ENCODE results near the gene AMD1. TPM values are rescaled to one million over a fixed set of nuclear protein-coding genes. Genes with fewer than 3 reads are reported as not detected.
"Not testable (repeated sequence)": the region's sequence is repeated elsewhere in the genome, so short reads cannot be mapped to it uniquely, and the experiment has no call there.

Gene AMD1
- total RNA-seq, 1 donor from 2014 or later: 89.2 TPM

GRCh38 chr6:110877569-110877968, 3.0 kb downstream of the AMD1 start:
- DNase-seq (ENCODE audit: low read depth): no peak

DNA sequence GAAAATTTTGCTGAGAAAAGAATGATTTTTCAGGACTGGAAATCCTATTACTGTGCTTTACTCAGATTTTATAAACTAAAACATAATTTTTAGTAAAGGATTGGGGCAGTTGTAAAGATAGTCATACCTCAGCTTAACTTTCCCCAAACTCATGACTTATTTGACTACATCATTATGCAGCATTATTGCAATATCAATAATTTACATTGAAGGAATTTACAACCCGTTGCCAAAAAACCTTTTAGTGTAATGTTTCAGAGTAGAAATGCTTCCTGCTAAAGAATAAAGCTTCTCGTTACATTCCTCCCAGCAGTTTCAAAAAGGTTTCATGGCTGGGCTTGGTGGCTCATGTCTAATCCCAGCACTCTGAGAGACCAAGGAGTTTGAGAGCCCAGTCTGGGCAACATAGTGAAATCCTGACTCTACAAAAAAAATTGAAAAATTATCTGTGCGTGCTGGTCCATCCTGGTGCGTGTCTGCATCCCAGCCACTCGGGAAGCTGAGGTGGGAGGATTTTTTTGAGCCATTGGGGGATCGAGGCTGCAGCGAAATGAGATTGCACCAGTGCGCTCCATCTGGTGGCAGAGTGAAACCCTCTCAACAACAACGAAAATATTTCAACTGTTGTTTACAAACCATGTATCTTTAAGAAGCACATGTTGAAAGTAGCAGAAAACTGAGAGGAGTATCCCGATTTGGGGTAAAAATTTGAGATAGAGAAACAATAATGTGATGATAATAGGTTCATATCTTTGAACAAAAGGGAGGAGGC, 4.4 kb downstream of the AMD1 start:
- DNase-seq (ENCODE audit: low read depth): peak; percentile 46

GRCh38 chr6:110880651-110881050, 6.1 kb downstream of the AMD1 start:
- DNase-seq (ENCODE audit: low read depth): no peak

GRCh38 chr6:110881546-110882273, 7.1 kb downstream of the AMD1 start:
- DNase-seq (ENCODE audit: low read depth): no peak

DNA sequence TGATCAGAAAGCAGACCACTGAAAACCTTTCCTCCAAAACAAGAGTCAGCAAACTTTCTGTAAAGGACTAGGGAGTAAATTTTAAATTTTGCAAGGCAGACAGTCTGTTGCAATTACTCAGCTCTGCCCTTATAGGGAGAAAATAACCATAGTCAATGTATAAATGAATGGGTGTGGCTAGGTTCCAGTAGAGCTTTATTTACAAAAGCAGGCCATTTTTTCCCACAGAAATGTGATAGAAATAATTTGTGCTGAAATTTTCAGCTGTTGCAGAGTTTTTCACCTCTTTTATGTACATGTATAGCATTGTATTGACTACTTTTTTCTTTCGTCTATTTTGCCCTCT, 7.7 kb downstream of the AMD1 start:
- no peak for DNase-seq (ENCODE audit: low read depth)

- no peak for DNase-seq (ENCODE audit: low read depth)
These were observed 8.4 kb downstream of the AMD1 start for GRCh38 chr6:110882824-110883554.

DNA sequence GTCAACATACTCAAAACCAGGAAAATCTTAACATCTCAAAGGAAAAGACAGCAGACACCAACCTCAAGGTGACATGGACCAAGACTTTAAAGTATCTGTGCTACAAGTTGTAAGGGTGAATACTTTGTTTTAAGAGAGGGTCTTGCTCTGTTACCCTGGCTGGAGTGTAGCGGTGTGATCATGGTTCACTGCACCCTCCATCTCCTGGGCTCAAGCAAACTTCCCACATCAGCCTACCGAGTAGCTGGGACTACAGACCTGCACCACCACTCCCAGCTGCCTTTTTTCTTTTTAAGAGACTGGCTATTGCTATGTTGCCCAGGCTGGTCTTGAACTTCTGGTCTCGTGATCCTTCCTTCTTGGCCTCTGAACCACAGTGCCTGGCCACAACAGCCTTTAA, 9.7 kb downstream of the AMD1 start:
- no peak for DNase-seq (ENCODE audit: low read depth)

DNA sequence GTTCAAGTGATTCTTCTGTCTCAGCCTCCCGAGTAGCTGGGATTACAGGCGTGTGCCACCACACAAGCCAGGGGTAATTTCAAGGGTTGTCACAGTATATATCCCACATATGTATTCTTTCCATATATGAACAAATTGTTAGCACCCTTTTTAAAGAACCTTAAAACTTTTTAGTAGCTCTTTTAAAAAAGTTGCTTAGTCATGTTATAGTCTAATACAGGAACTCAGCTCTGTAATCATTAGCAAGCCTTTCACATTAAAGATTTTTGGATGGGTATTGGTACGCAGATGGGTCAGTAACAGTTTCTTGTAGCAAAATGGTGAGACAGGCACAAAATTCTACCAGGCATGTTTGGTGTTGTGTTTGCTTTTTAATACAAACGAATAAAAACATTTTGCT, 10.9 kb downstream of the AMD1 start:
- no peak for DNase-seq (ENCODE audit: low read depth)

DNA sequence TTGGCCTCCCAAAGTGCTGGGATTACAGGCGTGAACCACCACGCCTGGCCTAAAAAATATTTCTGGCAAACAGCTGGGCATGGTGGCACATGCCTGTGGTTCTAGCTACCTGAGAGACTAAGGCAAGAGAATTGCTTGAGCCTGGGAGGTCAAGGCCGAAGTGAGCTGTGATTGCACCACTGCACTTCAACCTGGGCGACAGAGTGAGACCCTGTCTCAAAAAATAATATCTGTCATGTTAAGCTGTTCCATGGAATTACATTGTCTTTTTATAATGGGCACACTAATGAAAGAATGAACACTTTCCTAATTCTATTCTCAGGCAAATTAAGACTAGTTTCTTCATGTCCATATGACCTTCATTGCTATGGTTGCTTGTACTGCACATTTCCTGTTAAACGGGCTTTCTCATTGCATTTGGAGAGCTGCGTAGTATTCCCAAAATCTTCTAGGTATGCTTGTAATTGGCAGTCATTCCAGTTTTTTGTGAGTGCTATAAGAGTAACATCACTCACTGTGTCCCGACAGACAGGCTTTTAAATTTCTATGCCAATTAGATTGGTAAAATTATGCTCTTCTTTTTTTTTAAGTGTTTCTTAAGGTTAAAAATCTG, 12.1 kb downstream of the AMD1 start:
- no peak for DNase-seq (ENCODE audit: low read depth)

GRCh38 chr6:110890288-110890687, 15.7 kb downstream of the AMD1 start:
- no peak for DNase-seq (ENCODE audit: low read depth)

- DNase-seq (ENCODE audit: low read depth): no peak
These were observed 21.5 kb downstream of the AMD1 start for GRCh38 chr6:110895907-110896608.

DNA sequence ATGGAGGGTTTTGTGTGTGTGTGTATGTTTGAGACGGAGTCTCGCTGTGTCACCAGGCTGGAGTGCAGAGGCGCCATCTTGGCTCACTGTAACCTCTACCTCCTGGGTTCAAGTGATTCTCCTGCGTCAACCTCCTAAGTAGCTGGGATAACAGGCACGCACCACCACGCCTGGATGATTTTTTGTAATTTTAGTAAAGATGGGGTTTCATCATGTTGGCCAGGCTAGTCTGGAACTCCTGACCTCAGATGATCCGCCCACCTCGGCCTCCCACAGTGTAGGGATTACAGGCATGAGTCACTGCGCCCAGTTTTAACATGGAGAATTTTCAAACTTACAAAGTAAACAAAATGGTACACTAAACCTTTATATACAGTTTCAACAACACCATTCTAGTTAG, 22.8 kb downstream of the AMD1 start:
- DNase-seq (ENCODE audit: low read depth): no peak

DNA sequence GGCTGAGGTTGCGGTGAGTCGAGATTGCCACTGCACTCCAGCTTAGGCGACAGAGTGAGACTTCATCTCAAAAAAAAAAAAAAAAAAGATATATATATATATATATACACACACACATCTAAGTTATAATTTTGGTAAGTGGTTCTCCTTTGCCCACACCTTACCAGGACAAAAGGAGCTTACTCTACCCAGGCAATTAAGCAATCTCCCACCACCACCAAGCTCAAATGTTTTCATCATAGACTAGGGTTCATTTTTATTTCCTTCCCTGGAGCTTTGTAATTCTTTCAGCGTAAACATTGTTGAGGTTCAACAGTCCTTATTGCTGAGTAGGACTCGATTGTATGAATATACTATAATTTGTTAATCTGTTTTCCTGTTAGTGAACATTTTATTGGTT, 23.5 kb downstream of the AMD1 start:
- no peak for DNase-seq (ENCODE audit: low read depth)

GRCh38 chr6:110900028-110900598, 25.5 kb downstream of the AMD1 start:
- DNase-seq (ENCODE audit: low read depth): no peak

GRCh38 chr6:110901601-110902000, 27.0 kb downstream of the AMD1 start:
- not testable (repeated sequence) for DNase-seq (ENCODE audit: low read depth)

DNA sequence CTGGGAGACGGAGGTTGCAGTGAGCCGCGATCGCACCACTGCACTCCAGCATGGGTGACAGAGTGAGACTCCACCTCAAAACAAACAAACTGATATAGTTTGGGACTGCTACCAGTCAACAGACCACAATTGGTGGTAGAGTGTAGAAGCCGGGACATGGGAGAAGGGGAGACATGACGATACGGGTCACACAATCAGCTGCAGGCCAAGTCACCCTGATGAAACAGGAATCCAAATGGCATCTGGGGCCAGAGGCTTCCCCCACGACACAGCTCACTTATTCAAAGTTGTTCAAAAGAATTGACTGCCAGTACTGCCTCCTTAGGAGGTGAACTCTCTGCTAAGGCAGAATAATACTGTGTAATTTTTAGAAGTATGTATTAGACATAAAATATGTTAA, 27.5 kb downstream of the AMD1 start:
- DNase-seq (ENCODE audit: low read depth): no peak

- not testable (repeated sequence) for DNase-seq (ENCODE audit: low read depth)
These were observed 31.7 kb downstream of the AMD1 start for GRCh38 chr6:110906273-110906672.

DNA sequence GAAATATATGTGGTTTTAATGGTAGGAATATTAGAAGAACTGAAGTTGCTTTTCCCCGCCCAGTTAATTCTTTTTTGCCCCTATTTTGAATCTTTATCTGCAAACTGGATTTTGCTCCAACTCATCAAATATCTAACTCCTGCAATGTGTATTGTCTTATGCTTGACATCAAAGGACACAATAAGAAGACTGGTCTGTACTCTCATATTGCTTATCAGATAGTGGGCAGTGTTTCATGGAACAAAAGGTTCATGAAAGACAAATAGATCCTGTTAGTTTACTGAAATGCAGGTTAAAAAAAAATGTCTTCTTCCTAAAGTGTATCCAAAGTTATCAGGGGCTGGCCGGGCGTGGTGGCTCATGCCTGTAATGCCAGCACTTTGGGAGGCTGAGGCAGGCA, 56.2 kb downstream of the AMD1 start:
- DNase-seq (ENCODE audit: low read depth): no peak

DNA sequence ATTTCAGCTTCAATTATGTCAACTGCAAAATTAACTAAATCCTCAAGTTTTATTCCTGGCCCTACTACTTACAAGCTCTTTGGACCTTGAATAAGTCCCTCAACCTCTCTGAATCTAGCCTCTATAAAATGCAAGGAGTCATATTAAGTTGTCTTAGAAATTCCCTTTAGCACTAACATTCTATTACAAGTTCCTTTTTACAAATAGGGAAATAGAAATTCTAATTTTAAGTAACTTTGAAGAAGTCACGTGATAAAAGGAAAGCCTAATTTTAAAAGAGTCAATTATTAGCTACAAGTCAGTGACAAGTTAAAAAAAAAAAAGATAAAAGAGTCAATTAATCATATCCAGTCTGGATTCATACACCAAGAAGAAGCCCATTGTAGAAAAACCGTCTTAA, 59.3 kb downstream of the AMD1 start:
- no peak for DNase-seq (ENCODE audit: low read depth)

DNA sequence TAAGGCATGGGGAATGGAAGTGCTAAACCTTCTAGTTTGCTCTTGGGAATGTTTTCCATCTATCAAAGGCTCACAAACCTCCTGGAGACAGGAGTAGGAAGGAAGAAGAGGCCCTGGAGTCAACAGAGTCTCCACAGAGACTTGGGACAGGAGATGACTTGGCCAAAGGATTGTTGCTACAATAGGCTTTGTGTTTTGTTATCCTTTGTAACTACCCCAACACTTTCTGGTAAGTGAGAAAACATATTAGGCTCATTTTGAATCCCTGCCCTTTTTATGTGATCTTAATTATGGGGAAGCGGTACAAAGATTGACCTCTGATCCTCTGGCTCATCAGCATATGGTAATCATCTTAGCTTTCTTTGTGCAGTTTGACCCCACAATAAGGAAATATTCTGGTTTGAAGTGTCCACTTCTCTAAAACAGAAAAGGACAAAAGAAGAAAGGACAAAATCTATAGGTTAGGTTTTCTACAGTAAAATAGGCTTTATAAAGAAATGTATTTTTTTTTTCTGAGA, 59.9 kb downstream of the AMD1 start:
- no peak for DNase-seq (ENCODE audit: low read depth)

DNA sequence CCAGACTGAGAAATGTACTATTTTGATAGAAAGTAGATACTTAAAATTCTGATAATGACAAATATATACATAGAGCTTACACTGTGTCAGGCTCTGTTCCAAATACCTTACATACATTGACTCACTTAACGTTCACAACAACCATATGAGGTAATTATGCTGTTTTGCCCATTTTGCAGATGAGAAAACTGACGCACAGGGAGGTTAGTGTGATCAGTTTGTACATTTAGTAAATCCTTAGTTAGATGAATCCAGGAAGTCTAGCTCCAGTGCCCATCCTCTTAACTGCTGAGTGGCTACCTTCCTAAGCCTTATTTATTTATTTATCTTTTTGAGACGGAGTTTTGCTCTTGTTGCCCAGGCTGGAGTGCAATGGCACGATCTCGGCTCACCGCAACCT, 60.6 kb downstream of the AMD1 start:
- no peak for DNase-seq (ENCODE audit: low read depth)

All from renal cortical epithelial cell (primary cell).